Measurements from ENCODE around the gene ELOVL5. TPM values are rescaled to one million over a fixed set of nuclear protein-coding genes. Genes with fewer than 3 reads are reported as not detected.

The ELOVL5 gene
- total RNA-seq, 1 donor from 2014 or later, result 55.9 TPM

GRCh38 chr6:53293691-53294090, 55.1 kb downstream of the ELOVL5 start:
- no peak overlapping the region for H3K4me3 ChIP-seq (ENCODE audit: low read depth, low read length)

GRCh38 chr6:53290537-53291510, 57.9 kb downstream of the ELOVL5 start:
- H3K4me3 ChIP-seq (ENCODE audit: low read depth, low read length), result no peak overlapping the region
- no peak for DNase-seq (ENCODE audit: low read depth)
- TF ChIP-seq, protein P1, sequence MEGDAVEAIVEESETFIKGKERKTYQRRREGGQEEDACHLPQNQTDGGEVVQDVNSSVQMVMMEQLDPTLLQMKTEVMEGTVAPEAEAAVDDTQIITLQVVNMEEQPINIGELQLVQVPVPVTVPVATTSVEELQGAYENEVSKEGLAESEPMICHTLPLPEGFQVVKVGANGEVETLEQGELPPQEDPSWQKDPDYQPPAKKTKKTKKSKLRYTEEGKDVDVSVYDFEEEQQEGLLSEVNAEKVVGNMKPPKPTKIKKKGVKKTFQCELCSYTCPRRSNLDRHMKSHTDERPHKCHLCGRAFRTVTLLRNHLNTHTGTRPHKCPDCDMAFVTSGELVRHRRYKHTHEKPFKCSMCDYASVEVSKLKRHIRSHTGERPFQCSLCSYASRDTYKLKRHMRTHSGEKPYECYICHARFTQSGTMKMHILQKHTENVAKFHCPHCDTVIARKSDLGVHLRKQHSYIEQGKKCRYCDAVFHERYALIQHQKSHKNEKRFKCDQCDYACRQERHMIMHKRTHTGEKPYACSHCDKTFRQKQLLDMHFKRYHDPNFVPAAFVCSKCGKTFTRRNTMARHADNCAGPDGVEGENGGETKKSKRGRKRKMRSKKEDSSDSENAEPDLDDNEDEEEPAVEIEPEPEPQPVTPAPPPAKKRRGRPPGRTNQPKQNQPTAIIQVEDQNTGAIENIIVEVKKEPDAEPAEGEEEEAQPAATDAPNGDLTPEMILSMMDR (conservative IDR thresholded peaks at IDR 0.05; ENCODE audit: low read depth, low read length), result peak; percentile 25

More at GRCh38 chr6:53293691-53294090, 55.1 kb downstream of the ELOVL5 start:
- TF ChIP-seq, protein P1 (conservative IDR thresholded peaks at IDR 0.05; ENCODE audit: low read depth, low read length), result no peak
- DNase-seq (ENCODE audit: low read depth), result no peak

DNA sequence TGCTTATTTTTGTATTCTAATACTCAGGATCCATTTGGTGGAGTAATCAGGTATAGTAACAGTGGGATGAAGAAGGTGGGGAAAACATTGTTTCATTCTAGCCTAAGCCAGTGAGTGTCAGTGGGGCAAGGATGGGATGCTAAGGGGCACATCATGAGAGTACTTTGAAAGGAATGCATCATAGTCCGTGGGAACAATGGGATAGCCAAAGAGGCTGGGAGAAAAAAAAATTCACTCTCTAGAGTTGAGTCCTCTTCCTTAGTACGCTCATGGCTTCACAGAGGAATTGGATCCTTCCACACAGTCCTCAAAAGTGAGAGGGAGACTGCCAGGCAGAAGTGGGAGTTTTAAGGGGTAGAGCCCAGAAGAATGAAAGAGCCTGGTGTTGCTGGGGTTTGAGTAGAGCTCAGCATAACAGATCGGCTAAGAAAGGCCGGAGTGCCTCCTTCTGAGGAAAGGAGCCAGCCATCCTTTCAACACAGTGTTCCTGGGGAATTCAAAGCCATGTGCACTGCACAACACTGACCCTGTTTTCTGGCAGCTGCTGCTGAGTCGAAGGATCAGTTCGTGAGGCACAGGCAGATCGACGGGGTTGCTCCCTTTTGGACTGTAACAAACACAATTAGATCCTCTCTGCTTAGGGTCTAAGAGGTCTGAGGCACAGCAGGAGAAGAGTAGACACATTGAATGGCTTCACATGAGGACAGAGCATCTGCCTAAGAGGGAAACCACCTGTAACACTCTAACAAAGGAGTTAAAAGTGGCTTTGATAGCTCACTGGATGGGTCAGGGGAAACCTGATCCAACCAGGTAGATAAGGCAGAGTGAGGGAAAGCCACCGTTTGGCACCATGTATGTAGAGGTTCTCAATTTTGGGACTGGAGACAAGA, 61.2 kb downstream of the ELOVL5 start:
- no peak for DNase-seq (ENCODE audit: low read depth)
- TF ChIP-seq, protein P1 (conservative IDR thresholded peaks at IDR 0.05; ENCODE audit: low read depth, low read length), result no peak

GRCh38 chr6:53284901-53285300, 63.8 kb downstream of the ELOVL5 start:
- H3K4me3 ChIP-seq (ENCODE audit: low read depth, low read length), result no peak overlapping the region
- no peak for DNase-seq (ENCODE audit: low read depth)
- TF ChIP-seq, protein P1 (conservative IDR thresholded peaks at IDR 0.05; ENCODE audit: low read depth, low read length), result no peak

More for the DNA sequence above, 61.2 kb downstream of the ELOVL5 start:
- H3K4me3 ChIP-seq (ENCODE audit: low read depth, low read length), result no peak overlapping the region

DNA sequence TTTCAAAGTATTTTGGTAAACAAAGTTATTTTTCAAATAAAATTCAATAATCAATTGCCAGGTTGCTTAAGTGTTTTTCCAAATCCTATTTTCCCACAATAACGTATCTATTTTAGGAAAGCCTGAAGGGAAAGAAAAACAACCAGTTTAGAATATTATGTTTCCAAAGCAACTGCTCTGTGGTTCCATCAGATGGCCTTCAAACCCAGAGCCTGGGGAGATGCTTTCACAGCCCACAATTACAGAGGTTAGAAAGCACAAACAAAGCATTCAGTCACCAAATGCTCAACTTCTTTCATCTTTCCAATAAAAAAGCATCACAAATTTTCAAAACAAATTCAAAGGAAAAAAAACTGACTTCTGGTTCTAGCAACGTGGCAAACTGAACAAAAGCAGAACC, 66.0 kb downstream of the ELOVL5 start:
- H3K4me3 ChIP-seq (ENCODE audit: low read depth, low read length), result no peak overlapping the region
- TF ChIP-seq, protein P1 (conservative IDR thresholded peaks at IDR 0.05; ENCODE audit: low read depth, low read length), result no peak
- DNase-seq (ENCODE audit: low read depth), result no peak

DNA sequence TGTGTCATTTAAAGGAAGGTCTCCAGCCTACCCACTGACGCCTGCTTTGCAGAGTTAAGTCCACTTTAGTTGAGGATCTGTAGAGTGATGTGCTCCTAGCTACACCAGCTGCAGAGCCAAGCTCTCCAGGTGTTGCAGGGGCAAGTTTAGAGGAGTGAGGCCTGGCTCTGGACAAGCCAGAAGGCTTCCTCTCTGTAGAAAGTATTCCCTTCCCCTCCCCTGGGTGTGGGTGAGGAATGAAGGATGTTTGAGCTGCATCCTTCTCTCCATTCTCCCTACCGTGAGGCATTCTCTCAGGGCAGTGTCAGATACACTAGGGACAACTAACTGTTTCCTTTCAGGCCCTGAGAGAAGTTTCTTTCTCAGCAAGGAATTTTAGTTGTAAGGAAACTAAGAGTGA, 66.5 kb downstream of the ELOVL5 start:
- no peak for DNase-seq (ENCODE audit: low read depth)
- TF ChIP-seq, protein P1 (conservative IDR thresholded peaks at IDR 0.05; ENCODE audit: low read depth, low read length), result no peak
- H3K4me3 ChIP-seq (ENCODE audit: low read depth, low read length), result no peak overlapping the region
